ENCODE data around the gene SLC25A29.

- TF ChIP-seq CTCF (IDR thresholded peaks at IDR 0.05): no peak
- TF ChIP-seq POLR2A (IDR thresholded peaks at IDR 0.05): no peak
- no peak for TF ChIP-seq POLR2AphosphoS5 (IDR thresholded peaks at IDR 0.05)
Observed at GRCh38 chr14:100330388-100330931, 24.2 kb upstream of the SLC25A29 start.

All from gastroesophageal sphincter (tissue), 3 donors.